GM18868 (cell line): ENCODE data around the gene SUN5.
"Not testable (repeated sequence)": the region's sequence is repeated elsewhere in the genome, so short reads cannot be mapped to it uniquely, and the experiment has no call there.

ENCODE experiments used
- ATAC-seq: cut with Tn5 transposase; IDR thresholded peaks from one replicate; pipeline ENCODE4 v1.9.1; 2021; ENCODE audit warnings: mild to moderate bottlenecking, moderate library complexity; ENCODE audit not compliant: unreplicated experiment

Gene SUN5

DNA sequence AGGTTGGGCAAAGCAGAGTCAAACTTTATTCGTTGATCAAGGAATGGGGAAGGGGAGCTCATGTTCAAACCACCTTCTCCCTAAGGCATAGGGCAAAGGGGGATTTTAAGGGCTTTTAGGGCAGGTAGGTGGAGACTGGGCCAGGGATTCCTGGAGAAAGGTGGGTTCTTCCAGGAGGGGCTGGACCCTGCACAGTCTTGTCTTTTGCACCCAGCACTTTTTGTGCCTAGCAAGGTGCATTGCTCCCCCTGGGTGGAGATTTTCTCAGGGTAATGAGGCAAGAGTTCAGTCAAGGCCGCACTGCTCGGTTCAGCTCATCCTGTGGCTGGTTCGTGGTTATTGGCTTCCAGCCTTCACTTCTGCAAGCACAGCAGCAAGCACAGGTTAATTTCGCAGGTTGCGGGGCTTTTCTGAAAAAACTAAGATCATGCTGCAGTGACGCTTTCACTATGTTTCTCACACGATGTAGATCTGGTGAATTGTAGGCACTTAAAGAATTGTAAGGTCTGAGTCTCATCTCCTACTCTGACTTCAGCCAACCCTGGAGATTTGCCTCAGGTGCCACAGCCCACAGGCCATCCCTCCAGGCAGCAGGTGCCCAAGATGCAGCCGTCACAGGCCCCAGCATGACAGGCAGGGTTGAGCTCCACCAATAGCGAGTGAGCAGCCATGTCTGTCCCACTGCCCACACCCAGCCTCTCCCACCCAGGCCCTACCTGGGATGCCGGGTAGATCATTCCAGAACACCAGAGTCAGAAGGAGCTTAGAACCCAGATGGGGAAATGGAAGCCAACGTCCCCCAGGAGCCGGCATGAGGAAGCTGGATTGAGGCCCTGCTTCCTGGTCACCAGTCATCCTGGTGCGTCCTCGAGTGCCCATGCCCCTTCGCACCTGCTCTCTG lies 37.1 kb downstream of the SUN5 start:
- peak; percentile 68 for ATAC-seq

DNA sequence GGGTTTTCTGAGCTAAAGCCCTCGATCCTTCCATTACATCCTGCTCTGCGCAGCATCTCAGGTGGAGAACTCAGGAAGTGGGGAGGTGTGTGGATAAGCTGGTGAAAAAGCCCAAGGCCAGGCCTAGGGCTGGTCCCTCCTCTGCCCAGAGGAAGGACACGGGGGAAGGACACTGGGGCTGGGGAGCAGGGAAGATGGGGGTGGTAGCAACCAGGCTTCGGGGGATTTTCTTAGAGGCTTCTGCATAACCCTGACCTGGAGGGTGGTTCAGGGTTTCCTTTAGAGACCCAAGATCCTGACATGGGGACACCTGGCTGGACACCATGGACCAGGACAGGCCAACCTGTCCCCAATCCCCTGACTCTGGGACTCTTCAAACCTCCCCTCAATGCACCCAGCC lies 37.9 kb downstream of the SUN5 start:
- ATAC-seq = no peak

DNA sequence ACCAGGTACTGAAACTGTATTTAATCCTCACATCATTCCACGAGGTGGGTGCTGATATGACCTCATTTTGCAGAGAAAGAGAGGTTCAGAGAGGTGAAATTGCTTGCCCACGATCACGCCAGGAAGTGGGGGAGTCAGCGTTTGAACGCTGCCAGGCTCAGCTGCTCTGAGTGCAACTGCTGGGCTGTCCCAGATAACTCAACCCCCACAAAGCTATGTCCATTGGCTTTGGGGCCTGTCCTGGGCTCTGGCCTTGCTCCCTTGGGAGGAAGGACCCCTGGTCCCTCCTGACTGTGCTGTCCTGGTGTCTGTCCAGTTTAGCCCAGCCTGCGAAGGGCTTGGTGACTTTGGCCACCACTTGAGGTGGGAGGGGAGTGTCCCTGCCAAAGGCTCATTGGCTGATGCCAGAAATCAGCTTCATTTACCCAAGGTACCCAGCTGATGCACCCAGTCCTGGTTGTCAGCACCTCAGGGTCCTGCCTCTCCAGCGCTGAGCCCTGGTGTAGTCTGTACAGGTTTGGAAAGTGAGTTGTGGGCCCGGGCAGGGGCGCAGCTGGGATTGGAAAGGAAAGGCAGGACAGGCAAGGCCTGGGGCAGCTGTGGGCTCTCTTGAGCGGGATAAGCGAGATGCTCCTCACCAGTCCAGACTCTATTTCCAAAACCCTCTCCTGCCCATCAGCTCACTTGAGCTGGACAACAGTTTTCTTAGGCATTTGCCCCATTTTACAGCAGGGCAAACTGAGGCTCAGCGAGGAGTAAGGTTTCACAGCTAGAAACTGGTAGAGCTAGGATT lies 38.5 kb downstream of the SUN5 start:
- ATAC-seq = no peak

DNA sequence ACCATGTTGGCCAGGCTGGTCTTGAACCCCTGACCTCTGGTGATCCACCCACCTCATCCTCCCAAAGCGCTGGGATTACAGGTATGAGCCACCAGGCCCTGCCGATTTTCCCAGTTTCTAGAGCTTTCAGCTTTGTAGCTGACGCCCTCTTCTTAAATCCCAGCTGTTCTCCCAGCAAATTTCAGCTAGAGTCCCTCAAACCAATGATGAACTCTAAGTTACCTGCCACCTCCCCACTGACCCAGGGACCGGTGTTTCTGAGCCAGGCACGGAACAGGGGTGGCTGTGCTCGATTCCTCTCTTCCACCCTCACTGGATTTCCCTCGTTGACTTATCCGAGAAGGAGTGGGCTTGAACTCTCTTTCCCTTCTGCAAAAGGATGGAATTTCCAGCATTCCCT lies 39.1 kb downstream of the SUN5 start:
- no peak for ATAC-seq

DNA sequence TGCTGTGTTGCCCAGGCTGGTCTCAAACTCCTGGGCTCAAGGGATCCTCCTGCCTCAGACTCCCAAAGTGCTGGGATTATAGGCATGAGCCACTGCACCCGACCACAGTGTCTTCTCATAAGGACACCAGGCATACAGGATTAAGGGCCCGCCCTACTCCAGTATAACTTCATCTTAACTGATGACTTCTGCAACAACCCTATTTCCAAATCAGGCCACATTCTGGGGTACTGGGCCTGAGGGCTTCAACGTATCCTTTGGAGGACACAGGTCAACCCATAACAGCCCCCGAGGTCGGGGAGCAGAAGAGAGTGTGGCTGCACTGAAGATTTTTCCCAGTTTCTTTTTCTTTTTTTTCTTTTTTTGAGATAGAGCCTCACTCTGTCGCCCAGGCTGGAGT lies 39.7 kb downstream of the SUN5 start:
- ATAC-seq = no peak

DNA sequence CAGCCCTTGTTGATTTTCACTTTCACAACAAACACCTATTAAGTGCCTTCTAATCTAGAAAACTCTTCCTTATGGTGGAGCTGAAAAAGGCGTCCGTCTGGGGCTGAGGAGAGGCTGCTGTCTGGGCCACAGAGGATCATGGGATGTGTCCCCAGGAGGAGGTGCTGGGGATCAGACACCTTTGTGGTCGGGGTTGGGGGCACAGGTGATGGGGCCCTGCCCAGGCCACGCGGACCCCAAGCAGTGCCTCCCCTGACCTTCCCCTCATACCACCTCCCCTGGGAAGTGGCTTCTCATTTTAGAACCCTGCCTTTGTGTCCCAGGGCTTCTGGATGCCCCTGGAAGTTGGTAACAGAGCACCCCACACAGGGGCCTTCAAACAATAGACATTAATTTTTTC lies 41.1 kb downstream of the SUN5 start:
- ATAC-seq = no peak

DNA sequence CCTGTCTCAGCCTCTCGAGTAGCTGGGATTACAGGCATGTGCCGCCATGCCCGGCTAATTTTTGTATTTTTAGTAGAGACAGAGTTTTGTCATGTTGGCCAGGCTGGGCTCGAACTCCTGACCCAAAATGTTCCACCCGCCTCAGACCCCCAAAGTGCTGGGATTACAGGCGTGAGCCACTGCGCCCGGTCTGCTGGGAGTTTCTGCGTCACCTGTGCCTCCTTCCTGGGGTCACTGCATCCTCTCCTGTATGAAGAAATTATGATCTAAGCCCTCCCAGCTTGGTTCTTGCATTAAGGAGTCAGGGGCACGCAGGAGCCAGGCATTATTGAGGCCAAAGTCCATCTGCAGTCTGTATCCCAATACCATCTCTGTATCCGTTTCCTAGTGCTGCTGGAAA lies 41.6 kb downstream of the SUN5 start:
- not testable (repeated sequence) for ATAC-seq

DNA sequence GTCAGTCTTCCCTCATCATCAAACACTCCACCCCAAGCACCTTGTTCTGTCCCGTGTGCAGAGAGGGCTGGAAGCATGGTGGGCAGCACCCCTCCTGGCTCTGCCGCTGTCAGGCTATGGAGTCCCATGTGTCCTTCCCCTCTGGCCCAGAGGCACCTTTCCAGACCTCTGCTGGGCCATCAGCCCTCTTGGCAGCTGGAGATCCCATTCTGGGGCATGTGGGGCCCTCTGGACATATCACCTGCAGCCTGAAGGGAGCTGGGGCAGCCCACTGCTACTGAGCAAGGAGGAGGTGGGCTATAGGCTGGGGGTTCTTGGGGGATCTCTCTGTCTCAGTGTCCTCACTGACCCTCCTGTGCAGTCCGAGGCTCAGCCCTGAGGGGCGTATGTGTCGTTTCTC lies 42.2 kb downstream of the SUN5 start:
- ATAC-seq = no peak

DNA sequence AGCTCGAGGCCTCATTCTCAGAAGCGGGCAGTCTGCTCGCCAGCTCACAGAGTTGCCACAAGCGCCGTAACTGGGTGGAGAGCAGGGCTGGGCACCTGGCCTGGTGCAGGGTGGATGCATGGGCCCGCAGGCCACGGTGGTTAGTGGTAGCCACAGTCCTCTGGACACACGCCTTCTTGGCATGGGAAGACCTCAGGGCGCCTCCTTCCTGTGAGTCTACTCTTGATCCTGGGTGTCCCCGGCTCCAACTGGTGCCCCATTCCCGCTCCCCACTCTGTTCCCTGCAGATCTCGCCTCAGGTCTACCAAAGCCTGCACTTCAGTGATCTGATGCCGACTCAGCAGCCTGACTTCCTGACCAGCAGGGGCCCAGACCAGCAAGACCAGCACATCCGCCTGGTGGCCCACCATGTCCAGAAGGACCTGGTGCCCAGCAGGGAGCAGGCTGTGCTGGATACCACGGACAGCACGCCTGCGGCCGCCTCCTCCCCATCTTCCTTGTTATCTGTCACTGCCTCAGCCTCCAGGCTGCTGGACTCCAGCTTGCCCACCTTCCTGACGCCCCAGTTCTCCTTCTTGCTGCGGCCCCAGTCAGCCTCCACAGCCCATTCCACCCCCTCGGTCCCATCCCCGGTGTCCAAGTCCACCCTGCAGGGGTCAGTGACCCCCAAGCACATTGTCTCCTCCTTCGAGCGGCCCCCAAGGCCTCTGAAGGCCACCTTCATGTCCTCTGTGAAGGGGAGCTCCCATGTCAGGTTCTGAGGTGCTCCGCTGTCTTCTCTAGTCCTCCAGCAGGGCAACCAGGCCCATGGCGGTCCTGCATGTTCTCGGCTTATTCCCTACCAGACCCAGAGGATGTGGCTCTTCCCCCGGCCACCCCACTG lies 43.1 kb downstream of the SUN5 start:
- no peak for ATAC-seq

DNA sequence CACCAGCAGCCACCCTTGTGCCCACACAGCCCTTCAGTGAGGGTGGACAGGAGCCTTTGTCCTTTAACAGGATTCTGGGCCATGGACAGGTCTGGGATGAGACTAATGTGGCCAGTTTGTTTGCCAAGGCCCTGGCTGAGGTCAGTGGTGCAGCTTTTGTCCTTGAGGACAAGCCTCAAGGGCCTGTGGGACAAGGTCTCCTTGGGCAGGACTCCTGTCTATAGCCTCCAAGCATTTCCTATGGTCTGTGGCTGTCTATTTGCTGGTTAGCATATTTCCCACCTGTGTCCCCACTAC lies 44.1 kb downstream of the SUN5 start:
- ATAC-seq = no peak

DNA sequence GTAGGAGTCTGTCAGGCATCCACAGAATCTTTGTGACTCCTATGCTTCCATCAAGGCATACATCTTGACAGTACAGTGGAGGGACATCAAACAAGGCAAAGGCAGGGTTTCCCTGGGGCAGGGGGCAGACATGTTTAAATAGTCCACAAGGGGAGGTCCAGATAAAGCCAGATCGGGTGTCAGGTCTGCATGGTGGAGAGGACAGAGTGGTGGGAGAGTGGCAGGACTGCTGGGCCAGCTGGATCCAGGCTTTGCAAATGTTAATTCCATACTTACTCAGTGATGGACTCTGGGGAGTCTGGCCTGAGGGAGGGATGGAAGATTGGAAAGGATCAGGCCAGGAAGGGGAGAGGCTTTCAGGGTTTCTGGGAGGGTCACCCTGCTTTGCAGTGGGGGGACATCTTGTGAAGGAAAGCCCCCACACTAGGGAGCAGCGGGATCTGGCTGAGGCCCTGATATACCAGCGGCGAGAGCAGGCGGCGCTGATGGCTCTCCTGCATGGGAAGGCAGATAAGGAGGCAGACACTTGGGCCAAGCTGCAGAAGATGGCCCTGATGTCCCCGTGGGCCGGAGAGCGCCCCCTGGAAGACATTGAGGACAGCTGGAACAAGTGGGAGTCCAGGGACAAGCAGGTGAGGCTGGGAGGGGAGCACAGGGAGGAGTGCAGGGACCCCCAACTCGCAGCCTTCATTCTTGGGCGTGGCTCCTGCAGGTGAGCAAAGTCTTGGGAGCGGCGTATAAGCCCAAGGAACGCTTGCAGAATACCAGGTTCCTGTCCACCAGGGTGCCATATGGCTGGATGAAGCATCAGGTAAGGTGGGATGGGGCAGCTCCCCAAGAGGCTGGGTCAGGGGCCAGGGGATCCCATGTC lies 44.6 kb downstream of the SUN5 start:
- ATAC-seq = no peak

DNA sequence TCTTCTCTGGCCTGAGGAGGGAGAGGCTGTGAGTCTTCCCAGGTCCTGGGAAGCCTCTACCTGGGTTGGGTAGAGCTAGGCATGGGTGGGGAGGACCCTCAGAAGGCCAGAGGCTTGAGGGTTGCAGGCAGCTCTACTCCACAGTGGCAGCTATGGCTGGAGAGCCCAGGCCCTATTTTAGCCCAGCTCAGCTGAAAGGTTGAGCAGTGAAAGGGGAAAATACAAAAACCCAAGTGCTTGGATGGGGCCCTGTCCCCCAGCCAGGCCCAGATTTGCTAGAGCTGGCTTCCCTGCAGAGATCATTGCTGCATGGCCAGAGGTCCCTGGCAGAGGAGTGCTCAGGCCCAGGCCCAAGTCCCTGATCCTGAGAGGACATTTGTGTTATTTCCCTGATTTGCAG lies 45.7 kb downstream of the SUN5 start:
- no peak for ATAC-seq

DNA sequence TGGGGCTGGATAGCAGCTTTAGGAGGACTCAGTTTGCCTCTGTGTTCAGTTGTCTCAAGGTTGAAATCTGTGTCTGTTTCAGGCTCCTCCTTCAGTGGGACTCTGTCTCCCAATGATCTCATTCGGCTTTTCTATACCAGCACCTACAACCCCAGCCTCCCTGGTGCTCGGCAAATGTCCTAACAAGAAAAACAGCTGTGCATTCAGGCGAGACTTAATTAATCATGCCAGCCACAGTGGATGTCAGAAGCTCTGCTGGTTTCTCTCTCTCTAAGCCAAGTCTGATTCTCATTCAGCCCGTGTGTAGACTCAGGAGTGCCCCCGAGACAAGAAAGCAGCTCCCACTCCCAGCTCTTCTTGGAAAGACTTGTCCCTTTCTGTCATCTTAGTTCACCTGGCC lies 46.8 kb downstream of the SUN5 start:
- no peak for ATAC-seq

DNA sequence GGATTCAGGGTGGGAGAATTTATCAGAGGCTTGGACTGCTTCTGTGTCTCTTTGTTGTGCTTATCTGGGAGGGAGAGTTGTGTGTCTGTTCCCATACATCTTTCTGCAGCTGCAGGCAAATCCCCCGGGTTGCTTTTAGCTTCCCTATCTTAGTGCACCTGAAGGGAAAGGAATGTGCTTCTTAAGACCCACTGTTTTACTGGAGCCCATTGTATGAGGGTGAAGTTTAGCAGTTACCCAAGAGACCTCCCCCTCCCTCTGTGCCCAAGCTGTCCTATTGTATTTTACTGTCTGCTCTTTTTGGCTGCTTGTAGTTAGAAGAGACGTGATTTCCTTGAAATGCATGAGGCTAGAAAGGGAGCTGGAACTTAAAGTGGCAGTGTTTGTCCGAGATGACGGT lies 53.7 kb downstream of the SUN5 start:
- ATAC-seq = not testable (repeated sequence)

DNA sequence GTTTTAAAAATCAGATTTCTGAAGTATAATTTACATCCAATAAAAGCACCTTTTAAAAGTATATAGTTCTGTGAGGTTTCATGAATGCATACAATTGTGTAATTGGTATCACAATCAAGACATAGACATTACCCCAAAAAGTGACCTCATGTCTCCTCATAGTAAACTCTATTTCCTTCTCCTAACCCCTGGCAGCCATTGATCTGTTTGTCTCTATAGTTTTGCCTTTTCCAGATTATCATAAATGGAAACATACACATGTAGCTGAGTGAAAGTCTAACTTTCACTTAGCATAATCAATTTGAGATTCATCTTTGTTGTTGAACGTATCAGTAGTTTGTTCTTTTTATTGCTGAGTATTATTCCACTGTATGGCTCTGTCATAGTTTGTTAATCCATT lies 57.6 kb downstream of the SUN5 start:
- ATAC-seq = no peak

DNA sequence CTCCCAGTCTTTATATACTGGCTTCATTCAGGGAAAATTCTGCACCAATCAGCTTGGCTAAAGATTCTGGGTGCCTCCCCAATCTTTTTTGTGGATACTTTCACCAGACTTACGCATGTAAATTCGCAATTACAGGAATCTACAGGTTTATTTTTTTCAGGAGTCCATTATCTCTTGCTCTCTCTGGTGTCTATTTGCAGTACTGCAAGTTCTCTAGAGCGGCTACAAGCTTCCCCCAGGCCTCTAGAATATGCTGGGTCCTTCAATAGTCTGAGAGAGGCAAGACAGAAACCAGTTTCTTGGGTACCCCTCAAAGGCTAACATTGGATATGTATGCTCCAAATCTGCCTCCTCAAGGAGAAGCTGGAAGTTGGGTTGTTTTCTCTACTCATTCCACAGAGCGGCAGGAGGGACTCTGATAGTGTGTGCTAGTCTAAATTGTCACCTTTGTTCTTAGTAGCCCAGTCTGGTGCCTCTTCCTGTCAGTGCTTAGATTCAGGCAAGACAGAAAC lies 58.5 kb downstream of the SUN5 start:
- no peak for ATAC-seq

DNA sequence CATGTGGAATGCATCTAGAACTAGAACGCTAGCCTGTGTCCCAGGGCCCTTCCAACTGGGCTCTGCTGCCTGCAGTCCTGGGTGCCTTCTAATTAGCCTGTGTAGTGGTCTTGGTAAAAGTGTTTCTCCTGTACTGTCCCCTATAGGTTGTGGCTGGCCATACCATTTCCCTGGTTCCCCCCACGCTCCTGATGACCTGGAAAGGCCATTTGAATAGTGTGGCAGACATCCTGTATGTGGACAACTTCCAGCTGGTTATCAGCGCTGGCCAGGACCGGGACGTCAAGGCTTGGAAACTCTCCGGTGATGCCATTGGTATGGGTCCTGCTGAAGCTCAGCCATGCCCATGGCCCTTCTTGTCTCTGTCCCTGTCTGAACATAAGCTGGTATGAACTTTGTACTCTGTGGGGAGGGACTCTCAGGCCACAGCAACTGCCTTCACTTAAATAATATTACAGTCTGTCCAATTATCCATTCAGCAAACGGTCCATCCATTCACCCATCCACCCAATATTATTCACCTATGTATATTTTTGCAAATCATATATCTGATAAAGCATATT lies 60.7 kb downstream of the SUN5 start:
- no peak for ATAC-seq

DNA sequence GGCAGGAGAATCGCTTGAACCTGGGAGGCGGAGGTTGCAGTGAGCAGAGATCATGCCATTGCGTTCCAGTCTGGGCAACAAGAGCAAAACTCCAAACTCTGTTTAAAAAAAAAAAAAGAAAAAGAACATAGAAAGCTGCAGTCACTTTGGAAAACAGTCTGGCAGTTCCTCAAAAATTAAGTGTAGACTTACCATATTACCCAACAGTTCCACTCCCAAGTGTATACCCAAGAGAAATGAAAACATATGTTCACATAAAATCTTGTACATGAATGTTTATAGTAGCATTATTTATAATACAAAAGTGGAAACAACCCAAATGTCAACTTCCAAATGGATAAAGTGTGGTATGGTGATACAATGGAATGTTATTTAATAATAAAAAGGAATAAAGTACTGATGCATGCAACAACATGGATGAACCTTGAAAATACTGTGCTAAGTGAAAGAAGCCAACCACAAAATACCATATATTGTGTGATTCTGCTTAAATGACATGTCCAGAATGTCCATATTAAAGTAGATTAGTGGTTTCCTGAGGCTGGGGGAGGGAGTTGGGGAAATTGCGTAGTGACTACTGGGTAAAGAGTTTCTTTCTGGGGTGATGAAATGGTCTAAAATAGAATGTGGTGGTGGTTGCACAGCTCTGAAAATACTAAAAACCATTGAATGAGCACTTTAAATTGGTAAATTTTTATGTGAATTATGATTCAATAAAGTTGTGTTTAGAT lies 62.9 kb downstream of the SUN5 start:
- ATAC-seq = no peak

DNA sequence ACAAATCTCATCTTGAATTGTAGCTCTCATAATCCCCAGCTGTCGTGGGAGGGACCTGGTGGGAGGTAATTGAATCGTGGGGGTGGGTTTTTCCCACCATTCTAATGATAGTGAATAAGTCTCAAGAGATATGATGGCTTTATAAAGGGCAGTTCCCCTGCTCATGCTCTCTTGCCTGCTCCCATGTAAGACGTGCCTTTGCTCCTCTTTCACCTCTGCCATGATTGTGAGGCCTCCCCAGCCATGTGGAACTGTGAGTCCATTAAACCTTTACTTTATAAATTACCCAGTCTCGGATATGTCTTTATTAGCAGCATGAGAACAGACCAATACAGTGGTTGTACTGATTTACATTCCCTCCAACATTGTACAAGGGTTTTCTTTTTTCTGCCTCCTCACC lies 69.7 kb downstream of the SUN5 start:
- no peak for ATAC-seq
